Kidney (tissue), 14 donors: ENCODE data around the gene FHOD1. TPM values are rescaled to one million over a fixed set of nuclear protein-coding genes. Genes with fewer than 3 reads are reported as not detected.

Source experiments
- DNase-seq, 5 donors: peaks; one replicate each; pipeline ENCODE4 v3.0.0-alpha.2; 2013 to 2020
- FAIRE-seq: peaks from 2 replicates; lab custom pipeline; 2012; peaks lifted over from hg19 to GRCh38; lab: Jason Lieb, UNC
- H3K27ac ChIP-seq, 2 donors: one replicate each; pipeline ENCODE4 v1.7.0; 2013; ENCODE audit warnings: low read depth in 2 of 2, low read length in 2 of 2, inconsistent platforms in 1 of 2
- H3K27me3 ChIP-seq: one replicate; pipeline ENCODE4 v1.7.1; 2013; ENCODE audit warnings: low read length, inconsistent platforms; ENCODE audit not compliant: control insufficient read depth, insufficient read depth
- H3K36me3 ChIP-seq, 3 donors: one replicate each; pipeline versions ENCODE4 v1.7.0 to v1.7.1; 2013; ENCODE audit warnings: low read length in 3 of 3, control low read depth in 1 of 3, inconsistent platforms in 1 of 3; ENCODE audit not compliant: insufficient read depth in 3 of 3, control insufficient read depth in 2 of 3
- H3K4me1 ChIP-seq, 3 donors: one replicate each; pipeline versions ENCODE4 v1.7.0 to v1.7.1; 2013; ENCODE audit warnings: low read length in 3 of 3, inconsistent platforms in 1 of 3, low read depth in 1 of 3; ENCODE audit not compliant: control insufficient read depth in 2 of 3, insufficient read depth in 2 of 3
- H3K4me3 ChIP-seq, 3 donors: one replicate each; pipeline versions ENCODE4 v1.7.0 to v1.8.1; 2013; ENCODE audit warnings: low read length in 3 of 3, control low read depth in 1 of 3, inconsistent platforms in 1 of 3
- H3K9ac ChIP-seq, 3 donors: one replicate each; pipeline versions ENCODE4 v1.7.0 to v1.7.1; 2013; ENCODE audit warnings: low read length in 3 of 3, control low read depth in 1 of 3, inconsistent platforms in 1 of 3
- H3K9me3 ChIP-seq, 3 donors: one replicate each; pipeline versions ENCODE4 v1.7.0 to v1.7.1; 2013; ENCODE audit warnings: low read length in 3 of 3, control low read depth in 1 of 3, inconsistent platforms in 1 of 3; ENCODE audit not compliant: control insufficient read depth in 2 of 3, insufficient read depth in 1 of 3
- CTCF ChIP-seq: IDR thresholded peaks from 3 replicates; pipeline ENCODE4 v1.5.1; 2012; ENCODE audit warnings: mild to moderate bottlenecking, moderate library complexity, borderline replicate concordance; ENCODE audit not compliant: insufficient read depth; ENCODE audit errors: extremely low read depth
- intact Hi-C: fragments of 100-400 bp; cut with DNase I; formaldehyde crosslinking; loops from one replicate; pipeline ENCODE4 v1.11.1; 2022
- polyA plus RNA-seq: library from polyadenylated mRNA; stranded (reverse); fragments of 350-450 nt; fragmentation: Illumina TruSeq; extraction: RNeasy Lipid Tissue Mini Kit (QIAGEN cat#74804); gene quantifications from one replicate; pipeline ENCODE4 v1.2.3, GENCODE V29; 2014; ENCODE audit warnings: low read depth, low replicate concordance; ENCODE audit not compliant: insufficient read depth
- total RNA-seq: library from RNA; stranded (reverse); fragmentation: NEBNext Ultra II Directional; extraction: Animal tissue kit (Norgen Biotek cat#: 25700); gene quantifications from one replicate; pipeline ENCODE4 v1.2.1, GENCODE V29; 2021
- donor health status: control.
- donor health status: control.
- donor health status: control.
- donor health status: control.
- donor health status: control.
- donor health status: DM: yes; HTN: yes; CAD: no.
- donor health status: Normal renal cell carcinoma (clear cell type).

The FHOD1 gene
- total and polyA plus RNA-seq, 2 donors from 2014 or later: 21.0 to 30.4 TPM

GRCh38 chr16:67286441-67287235 lies 39.4 kb upstream of the FHOD1 start:
- DNase-seq (no peak), FAIRE-seq (no peak)
- H3K4me3 ChIP-seq: no peak overlapping the region
- no peaks in the 10 kb centered on the region for H3K36me3 ChIP-seq
- H3K4me1 ChIP-seq: no peaks in the 10 kb centered on the region
- no peaks in the 10 kb centered on the region for H3K9me3 ChIP-seq
- H3K9ac ChIP-seq: no peak overlapping the region
- H3K27ac ChIP-seq: no peak overlapping the region
- H3K27me3 ChIP-seq: no peaks in the 10 kb centered on the region
- no peak for TF ChIP-seq CTCF
- intact Hi-C loops: no loop called here

- Histone ChIP-seq H3K27ac (no peak overlapping the region), H3K4me1 (no peaks in the 10 kb centered on the region), H3K27me3 (no peaks in the 10 kb centered on the region), H3K4me3 (no peak overlapping the region), H3K9me3 (no peaks in the 10 kb centered on the region), H3K36me3 (no peaks in the 10 kb centered on the region), H3K9ac (no peak overlapping the region)
- DNase-seq (peak; percentile 61 to 85 (median 65)), FAIRE-seq (no peak)
- intact Hi-C loops: no loop called here
- TF ChIP-seq CTCF: peak; percentile 58
These were observed 37.7 kb upstream of the FHOD1 start for GRCh38 chr16:67284699-67285646.

GRCh38 chr16:67283826-67284555 lies 36.7 kb upstream of the FHOD1 start:
- Histone ChIP-seq H3K4me1 (no peaks in the 10 kb centered on the region), H3K9ac (no peak overlapping the region), H3K9me3 (no peaks in the 10 kb centered on the region), H3K36me3 (no peaks in the 10 kb centered on the region), H3K27me3 (no peaks in the 10 kb centered on the region), H3K27ac (no peak overlapping the region), H3K4me3 (no peak overlapping the region)
- DNase-seq: no peak
- no peak for TF ChIP-seq CTCF
- intact Hi-C loops: no loop called here
- FAIRE-seq: no peak
